Measurements from ENCODE around the gene CPB1.

Gene CPB1

DNA sequence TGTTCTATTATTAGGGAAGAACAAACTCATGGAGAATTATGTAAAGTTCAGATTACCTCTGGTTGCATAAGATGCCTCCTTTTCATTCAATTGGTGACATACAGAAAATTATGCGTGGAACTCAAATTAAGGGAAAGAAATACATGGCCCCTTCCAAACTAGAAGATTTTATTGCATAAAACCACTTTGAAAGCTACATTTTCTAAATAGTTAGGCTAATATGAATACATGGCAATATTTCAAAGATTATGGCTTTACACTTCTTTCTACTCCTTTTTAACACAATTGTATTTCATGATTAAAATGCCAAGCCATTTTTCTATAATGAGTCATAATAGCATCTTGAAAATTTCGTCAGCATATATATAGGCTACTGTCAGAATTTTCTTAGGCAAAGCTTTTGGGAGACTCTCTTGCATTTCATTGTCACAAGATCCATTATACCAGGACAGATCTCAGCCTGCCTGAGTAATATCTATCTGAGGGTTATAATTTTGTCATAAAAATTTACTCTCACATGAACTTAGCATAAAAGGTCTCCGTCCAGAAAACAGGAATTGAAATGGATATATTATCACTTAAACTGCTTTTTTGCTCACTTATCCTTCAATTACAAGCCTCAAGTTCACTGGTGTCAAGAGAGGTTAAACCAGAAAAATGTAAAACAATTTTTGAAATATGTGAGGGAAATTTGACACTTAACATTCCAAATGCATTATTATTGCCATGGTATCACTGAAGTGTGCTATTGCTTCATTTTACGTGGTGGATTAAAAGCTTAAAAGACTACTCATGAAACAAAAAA, 74.6 kb downstream of the CPB1 start:
- TF ChIP-seq, protein P1, sequence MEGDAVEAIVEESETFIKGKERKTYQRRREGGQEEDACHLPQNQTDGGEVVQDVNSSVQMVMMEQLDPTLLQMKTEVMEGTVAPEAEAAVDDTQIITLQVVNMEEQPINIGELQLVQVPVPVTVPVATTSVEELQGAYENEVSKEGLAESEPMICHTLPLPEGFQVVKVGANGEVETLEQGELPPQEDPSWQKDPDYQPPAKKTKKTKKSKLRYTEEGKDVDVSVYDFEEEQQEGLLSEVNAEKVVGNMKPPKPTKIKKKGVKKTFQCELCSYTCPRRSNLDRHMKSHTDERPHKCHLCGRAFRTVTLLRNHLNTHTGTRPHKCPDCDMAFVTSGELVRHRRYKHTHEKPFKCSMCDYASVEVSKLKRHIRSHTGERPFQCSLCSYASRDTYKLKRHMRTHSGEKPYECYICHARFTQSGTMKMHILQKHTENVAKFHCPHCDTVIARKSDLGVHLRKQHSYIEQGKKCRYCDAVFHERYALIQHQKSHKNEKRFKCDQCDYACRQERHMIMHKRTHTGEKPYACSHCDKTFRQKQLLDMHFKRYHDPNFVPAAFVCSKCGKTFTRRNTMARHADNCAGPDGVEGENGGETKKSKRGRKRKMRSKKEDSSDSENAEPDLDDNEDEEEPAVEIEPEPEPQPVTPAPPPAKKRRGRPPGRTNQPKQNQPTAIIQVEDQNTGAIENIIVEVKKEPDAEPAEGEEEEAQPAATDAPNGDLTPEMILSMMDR (conservative IDR thresholded peaks at IDR 0.05; ENCODE audit: low read depth, low read length), result no peak
- no peak overlapping the region for H3K4me3 ChIP-seq (ENCODE audit: low read depth, low read length)
- DNase-seq (ENCODE audit: low read depth), result peak; percentile 84

DNA sequence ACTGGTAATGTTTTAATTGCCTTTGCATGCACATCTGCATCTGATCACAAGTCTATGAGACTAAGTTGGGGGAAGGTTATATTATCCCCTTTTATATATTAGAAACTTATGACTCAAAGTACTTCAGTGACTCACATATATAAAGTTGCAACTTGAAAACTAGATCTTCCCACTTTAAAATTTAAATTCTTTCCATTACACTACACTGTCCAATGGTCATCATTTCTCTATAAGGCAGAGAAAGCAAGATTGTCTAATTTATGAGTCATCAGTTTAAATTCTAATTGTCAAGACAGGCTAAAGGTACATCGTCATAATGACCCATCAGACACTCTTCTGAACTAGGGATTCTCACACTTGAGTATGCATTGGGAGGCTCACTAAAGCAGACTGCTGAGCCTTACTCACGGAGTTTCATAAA, 75.4 kb downstream of the CPB1 start:
- no peak overlapping the region for H3K4me3 ChIP-seq (ENCODE audit: low read depth, low read length)
- DNase-seq (ENCODE audit: low read depth), result peak; percentile 44
- TF ChIP-seq, protein P1 (conservative IDR thresholded peaks at IDR 0.05; ENCODE audit: low read depth, low read length), result no peak

DNA sequence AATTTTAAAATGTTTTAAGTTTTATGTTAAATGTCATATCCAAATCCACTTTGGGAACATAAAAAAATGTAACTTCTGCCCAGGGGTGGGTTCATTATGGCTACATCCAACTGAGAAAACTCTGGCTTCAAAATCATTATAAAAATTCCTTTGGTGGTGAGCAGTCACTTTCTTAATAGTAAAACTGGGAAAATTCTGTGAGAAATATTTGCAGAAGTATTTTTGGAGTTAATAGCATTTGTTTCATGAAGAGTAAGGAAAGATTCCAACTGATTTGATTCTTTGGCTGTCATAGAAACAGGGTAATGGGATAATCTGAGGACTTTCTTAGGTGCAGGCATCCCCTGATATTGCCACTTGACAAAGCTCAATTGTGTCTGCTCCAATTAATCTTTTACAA, 76.3 kb downstream of the CPB1 start:
- DNase-seq (ENCODE audit: low read depth), result no peak
- TF ChIP-seq, protein P1 (conservative IDR thresholded peaks at IDR 0.05; ENCODE audit: low read depth, low read length), result no peak
- H3K4me3 ChIP-seq (ENCODE audit: low read depth, low read length), result no peak overlapping the region

DNA sequence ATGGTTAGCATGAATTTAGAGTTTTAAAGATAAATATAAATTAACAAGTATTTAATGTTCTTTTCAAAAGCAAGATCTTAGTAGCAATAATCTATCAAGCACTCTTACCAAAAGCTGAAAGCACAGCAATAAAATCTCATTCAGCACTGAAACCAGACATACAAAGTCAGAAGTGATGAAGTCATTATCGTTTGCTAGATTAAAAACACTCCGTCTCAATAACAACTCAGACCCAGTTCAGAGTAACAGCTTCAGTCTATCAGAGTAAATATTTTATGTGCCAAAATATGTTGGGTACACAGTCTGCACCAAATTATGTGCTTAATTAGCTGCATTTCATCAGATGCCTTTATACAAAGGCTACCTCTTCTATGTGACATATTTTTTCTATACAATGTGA, 79.1 kb downstream of the CPB1 start:
- no peak for DNase-seq (ENCODE audit: low read depth)
- H3K4me3 ChIP-seq (ENCODE audit: low read depth, low read length), result no peak overlapping the region
- TF ChIP-seq, protein P1 (conservative IDR thresholded peaks at IDR 0.05; ENCODE audit: low read depth, low read length), result no peak
